ENCODE measurements around the gene KIAA0586.
A peak's percentile ranks its signal among the peaks of the same experiment; 100 is the strongest.
"Not testable (repeated sequence)": the region's sequence is repeated elsewhere in the genome, so short reads cannot be mapped to it uniquely, and the experiment has no call there.

Gene KIAA0586

GRCh38 chr14:58428118-58428683 is 682 bp downstream of the KIAA0586 start:
- no peak for TF ChIP-seq ZNF274 (IDR thresholded peaks at IDR 0.05; ENCODE audit: low read depth, low read length)
- H3K4me3 ChIP-seq (ENCODE audit: low read length), result peak overlapping the region; percentile 94

DNA sequence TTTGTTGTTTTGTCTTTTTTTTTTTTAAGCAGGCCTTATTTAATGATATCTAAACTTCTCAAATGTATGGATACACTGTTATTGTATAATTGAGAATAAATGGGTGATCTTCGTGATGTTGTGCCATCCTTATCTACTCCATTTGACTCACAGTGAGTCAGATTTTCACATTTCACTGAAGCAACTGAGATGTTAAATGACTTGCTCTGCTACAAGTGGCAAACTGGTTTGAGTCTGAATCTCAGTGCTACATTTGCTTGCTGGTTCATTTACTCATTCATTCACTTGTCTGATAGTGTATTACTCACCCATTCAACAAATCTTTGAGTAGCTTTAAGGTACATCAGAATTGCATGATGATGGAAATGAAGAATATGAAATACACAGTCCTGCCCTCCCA is 2.6 kb downstream of the KIAA0586 start:
- TF ChIP-seq ZNF274 (IDR thresholded peaks at IDR 0.05; ENCODE audit: low read depth, low read length), result no peak
- H3K4me3 ChIP-seq (ENCODE audit: low read length), result no peak overlapping the region

- TF ChIP-seq ZNF274 (IDR thresholded peaks at IDR 0.05; ENCODE audit: low read depth, low read length), result no peak
- H3K4me3 ChIP-seq (ENCODE audit: low read length), result no peak overlapping the region
Observed at GRCh38 chr14:58439476-58439875, 12.0 kb downstream of the KIAA0586 start.

DNA sequence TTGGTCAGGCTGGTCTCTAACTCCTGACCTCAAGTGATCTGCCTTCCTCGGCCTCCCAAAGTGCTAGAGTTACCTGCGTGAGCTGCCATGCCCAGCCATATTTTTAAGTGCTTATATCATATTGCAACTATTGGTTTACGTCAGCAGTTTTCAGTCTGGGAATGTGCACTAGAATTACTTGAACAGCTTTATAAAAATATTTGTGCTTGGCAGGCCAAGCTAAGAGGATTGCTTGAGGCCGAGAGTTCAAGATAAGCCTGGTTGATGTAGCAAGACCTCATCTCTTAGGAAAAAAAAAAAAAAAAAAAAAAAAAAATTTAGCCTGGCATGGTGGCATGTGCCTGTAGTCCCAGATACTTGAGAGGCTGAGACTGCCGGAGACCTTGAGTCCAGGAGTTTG is 17.1 kb downstream of the KIAA0586 start:
- TF ChIP-seq ZNF274 (IDR thresholded peaks at IDR 0.05; ENCODE audit: low read depth, low read length), result no peak
- no peak overlapping the region for H3K4me3 ChIP-seq (ENCODE audit: low read length)

GRCh38 chr14:58455593-58456265 is 28.2 kb downstream of the KIAA0586 start:
- no peak for TF ChIP-seq ZNF274 (IDR thresholded peaks at IDR 0.05; ENCODE audit: low read depth, low read length)
- H3K4me3 ChIP-seq (ENCODE audit: low read length), result no peak overlapping the region

DNA sequence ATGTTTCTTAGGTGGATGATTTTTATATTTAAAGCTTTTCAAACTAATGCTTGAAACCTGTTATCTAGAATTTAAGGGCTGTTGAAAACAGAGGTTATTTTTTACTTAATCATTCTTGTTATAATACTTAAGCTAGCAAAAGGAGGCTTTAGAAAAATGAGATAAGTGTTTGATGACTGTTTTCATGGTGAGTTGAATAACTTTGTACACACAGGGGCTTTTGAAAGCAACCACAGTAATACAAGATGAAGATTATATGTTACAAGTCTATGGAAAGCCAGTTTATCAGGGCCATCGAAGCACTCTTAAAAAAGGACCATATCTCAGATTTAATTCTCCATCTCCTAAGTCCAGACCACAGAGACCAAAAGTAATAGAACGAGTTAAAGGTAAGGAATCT is 33.3 kb downstream of the KIAA0586 start:
- H3K4me3 ChIP-seq (ENCODE audit: low read length), result no peak overlapping the region
- TF ChIP-seq ZNF274 (IDR thresholded peaks at IDR 0.05; ENCODE audit: low read depth, low read length), result no peak

DNA sequence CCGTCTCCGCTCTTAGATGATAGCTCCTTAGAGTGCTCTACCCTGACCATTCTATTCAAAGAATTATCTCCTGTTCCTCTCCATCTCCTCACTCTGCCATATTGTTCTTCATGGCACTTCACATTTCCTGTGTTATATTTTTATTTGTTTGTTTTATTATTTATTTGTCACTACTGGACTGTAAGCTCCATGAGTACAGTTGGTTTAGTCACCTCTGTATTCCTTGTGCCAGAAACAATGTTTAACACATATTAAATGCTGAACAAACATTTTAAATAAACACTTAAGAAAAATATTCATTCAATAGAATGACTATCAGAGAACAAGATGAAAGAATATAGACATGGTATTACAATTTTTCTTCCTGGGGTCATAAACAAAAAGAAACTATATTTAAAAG is 35.6 kb downstream of the KIAA0586 start:
- H3K4me3 ChIP-seq (ENCODE audit: low read length), result no peak overlapping the region
- no peak for TF ChIP-seq ZNF274 (IDR thresholded peaks at IDR 0.05; ENCODE audit: low read depth, low read length)

- no peak for TF ChIP-seq ZNF274 (IDR thresholded peaks at IDR 0.05; ENCODE audit: low read depth, low read length)
- no peak overlapping the region for H3K4me3 ChIP-seq (ENCODE audit: low read length)
Observed at GRCh38 chr14:58464652-58465051, 37.1 kb downstream of the KIAA0586 start.

DNA sequence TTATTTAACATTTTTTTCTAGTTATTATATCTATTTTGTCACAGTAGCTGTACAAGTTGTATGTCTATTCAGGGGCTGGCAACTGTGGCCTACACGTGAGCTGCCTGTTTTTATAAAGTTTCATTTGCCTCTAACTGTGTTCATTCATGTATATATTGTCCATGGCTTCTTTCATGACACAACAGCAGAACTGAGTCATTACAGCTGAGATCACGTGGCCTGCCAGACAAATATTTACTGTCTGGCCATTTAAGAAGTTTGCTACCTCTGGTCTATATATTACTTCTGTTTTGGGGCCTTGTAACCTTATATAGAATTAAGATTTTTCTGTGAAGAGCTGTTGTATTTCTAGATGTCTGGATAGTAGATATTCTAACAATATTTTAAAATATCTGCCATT is 37.9 kb downstream of the KIAA0586 start:
- no peak for TF ChIP-seq ZNF274 (IDR thresholded peaks at IDR 0.05; ENCODE audit: low read depth, low read length)

GRCh38 chr14:58466459-58466858 is 38.9 kb downstream of the KIAA0586 start:
- no peak for TF ChIP-seq ZNF274 (IDR thresholded peaks at IDR 0.05; ENCODE audit: low read depth, low read length)

More for the DNA sequence above, 37.9 kb downstream of the KIAA0586 start:
- no peak overlapping the region for H3K4me3 ChIP-seq (ENCODE audit: low read length)

GRCh38 chr14:58467575-58467974 is 40.1 kb downstream of the KIAA0586 start:
- TF ChIP-seq ZNF274 (IDR thresholded peaks at IDR 0.05; ENCODE audit: low read depth, low read length), result no peak
- H3K4me3 ChIP-seq (ENCODE audit: low read length), result no peak overlapping the region

More at GRCh38 chr14:58466459-58466858, 38.9 kb downstream of the KIAA0586 start:
- no peak overlapping the region for H3K4me3 ChIP-seq (ENCODE audit: low read length)

DNA sequence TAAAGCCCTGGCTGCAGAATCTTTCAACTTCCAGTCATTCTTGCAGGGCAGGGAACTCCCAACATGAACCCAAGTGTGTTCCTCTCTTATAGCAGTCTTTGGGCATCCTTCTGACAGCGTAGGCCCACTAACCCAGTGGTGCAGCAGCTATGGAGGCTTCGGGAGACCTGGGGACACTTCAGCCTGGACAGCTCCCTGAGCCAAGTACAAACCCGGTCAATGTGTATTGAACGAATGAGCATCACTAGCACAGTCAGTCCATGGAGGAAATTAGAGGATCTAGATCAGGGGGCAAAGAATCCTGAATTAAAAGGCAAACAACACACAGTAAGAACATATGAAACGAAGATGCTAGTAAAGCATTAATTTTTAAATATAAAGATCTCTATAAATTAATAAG is 41.8 kb downstream of the KIAA0586 start:
- TF ChIP-seq ZNF274 (IDR thresholded peaks at IDR 0.05; ENCODE audit: low read depth, low read length), result no peak
- H3K4me3 ChIP-seq (ENCODE audit: low read length), result no peak overlapping the region

- H3K4me3 ChIP-seq (ENCODE audit: low read length), result no peak overlapping the region
- no peak for TF ChIP-seq ZNF274 (IDR thresholded peaks at IDR 0.05; ENCODE audit: low read depth, low read length)
Observed at GRCh38 chr14:58476320-58476719, 48.8 kb downstream of the KIAA0586 start.

GRCh38 chr14:58477653-58478052 is 50.1 kb downstream of the KIAA0586 start:
- no peak overlapping the region for H3K4me3 ChIP-seq (ENCODE audit: low read length)
- no peak for TF ChIP-seq ZNF274 (IDR thresholded peaks at IDR 0.05; ENCODE audit: low read depth, low read length)

DNA sequence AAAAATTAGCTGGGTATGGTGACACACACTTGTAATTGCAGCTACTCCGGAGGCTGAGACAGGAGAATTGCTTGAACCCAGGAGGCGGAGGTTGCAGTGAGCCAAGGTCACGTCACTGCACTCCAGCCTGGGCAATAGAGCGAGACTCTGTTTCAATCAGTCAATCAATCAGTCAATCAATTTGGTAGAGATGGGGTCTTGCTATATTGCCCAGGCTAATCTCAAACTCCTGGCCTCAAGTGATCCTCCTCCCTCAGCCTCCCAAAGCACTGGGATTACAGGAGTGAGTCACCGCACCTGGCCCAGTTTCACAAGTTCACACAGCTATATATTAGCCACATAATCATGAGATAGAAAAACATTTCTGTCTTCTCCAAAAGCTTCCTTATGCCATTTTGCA is 50.8 kb downstream of the KIAA0586 start:
- not testable (repeated sequence) for H3K4me3 ChIP-seq (ENCODE audit: low read length)

DNA sequence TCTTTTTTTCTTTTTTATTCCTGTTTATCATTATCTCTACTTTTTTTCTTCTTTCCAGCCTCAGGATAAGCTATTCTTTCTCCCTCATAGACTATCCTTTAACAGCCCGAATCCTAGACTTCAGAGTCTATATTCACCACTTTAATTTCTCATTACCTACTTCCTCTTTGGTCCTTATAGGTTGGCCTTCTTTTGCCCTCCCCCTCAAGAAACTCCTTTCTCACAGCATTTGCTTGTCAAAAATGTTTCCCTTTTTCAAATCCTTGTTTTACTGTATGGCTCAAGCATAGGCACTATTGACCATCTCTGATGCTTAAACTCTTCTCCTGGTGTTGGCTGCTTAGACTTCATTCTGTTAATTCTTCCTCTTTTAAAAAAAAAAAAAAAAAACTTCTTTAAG is 52.5 kb downstream of the KIAA0586 start:
- H3K4me3 ChIP-seq (ENCODE audit: low read length), result no peak overlapping the region
- no peak for TF ChIP-seq ZNF274 (IDR thresholded peaks at IDR 0.05; ENCODE audit: low read depth, low read length)

Data from GM08714 (cell line).